GM12878 (cell line): ENCODE data around the gene APOBEC2.

Experiments used
- CTCF ChIP-seq, 3 experiments: IDR thresholded peaks in 2 of 3; conservative IDR thresholded peaks in 1 of 3; 2 replicates each; pipeline ENCODE4 v1.5.1; 2011; ENCODE audit warnings: low read depth in 3 of 3, low read length in 3 of 3, mild to moderate bottlenecking in 3 of 3, control low read depth in 2 of 3, moderate library complexity in 2 of 3, inconsistent platforms in 1 of 3, mixed read lengths in 1 of 3; ENCODE audit not compliant: control insufficient read depth in 2 of 3, insufficient read depth in 1 of 3; ENCODE audit errors: extremely low read depth in 1 of 3
- EP300 ChIP-seq, 2 experiments: fragments of 150-350 bp in 1 of 2; IDR thresholded peaks; 2 replicates each; pipeline ENCODE4 v1.6.1; 2011 to 2012; ENCODE audit warnings: low read depth in 2 of 2, low read length in 2 of 2, borderline replicate concordance in 1 of 2, improper control_type of control experiment in 1 of 2, inconsistent platforms in 1 of 2; ENCODE audit not compliant: control insufficient read depth in 1 of 2
- MYC ChIP-seq: IDR thresholded peaks from 2 replicates; pipeline ENCODE4 v1.6.1; 2011; ENCODE audit warnings: mild to moderate bottlenecking, low read length, moderate library complexity, inconsistent platforms; ENCODE audit not compliant: insufficient read depth, insufficient replicate concordance, insufficient read length, severe bottlenecking
- POLR2AphosphoS5 ChIP-seq: IDR thresholded peaks from 2 replicates; pipeline ENCODE4 v1.6.1; 2011; ENCODE audit warnings: mild to moderate bottlenecking, low read length, inconsistent platforms

- TF ChIP-seq CTCF (IDR thresholded peaks at IDR 0.05 in 2 of 3, conservative IDR thresholded peaks at IDR 0.05 in 1 of 3; ENCODE audit: control insufficient read depth in 2 of 3, extremely low read depth in 1 of 3, insufficient read depth in 1 of 3, low read depth in 3 of 3, low read length in 3 of 3) = no peak
- TF ChIP-seq EP300 (IDR thresholded peaks at IDR 0.05; ENCODE audit: borderline replicate concordance in 1 of 2, control insufficient read depth in 1 of 2, low read depth in 2 of 2, low read length in 2 of 2) = no peak
- no peak for TF ChIP-seq POLR2AphosphoS5
- no peak for TF ChIP-seq MYC
Measured at GRCh38 chr6:41056768-41057490, 3.9 kb downstream of the APOBEC2 start.
